Measurements from ENCODE around the gene PLA2G12A. TPM values are rescaled to one million over a fixed set of nuclear protein-coding genes. Genes with fewer than 3 reads are reported as not detected.

Gene PLA2G12A
- total RNA-seq, 1 experiment from 2014 or later = 47.3 TPM

GRCh38 chr4:109699553-109700225, 30.2 kb downstream of the PLA2G12A start:
- Histone ChIP-seq H2BK5ac (ENCODE audit: insufficient read length, low read length) (no peak overlapping the region), H3K4me1 (ENCODE audit: insufficient read depth, low read length) (no peaks in the 10 kb centered on the region; the same call in 1 of the 2 replicates), H3K23ac (ENCODE audit: insufficient read length, low read depth, low read length) (peak overlapping the region; percentile 55), H3K27ac (ENCODE audit: insufficient read length, low read depth, low read length) (no peak overlapping the region), H2BK20ac (ENCODE audit: low read depth, low read length, poor library complexity, severe bottlenecking) (no peak overlapping the region), H3K79me1 (ENCODE audit: insufficient read depth, low read depth, low read length, poor library complexity, severe bottlenecking) (no peaks in the 10 kb centered on the region), H3K27me3 (ENCODE audit: insufficient read depth, low read length) (no peaks in the 10 kb centered on the region), H3K9me3 (ENCODE audit: control insufficient read depth, low read depth, low read length) (no peaks in the 10 kb centered on the region), H4K8ac (replicated peaks; ENCODE audit: insufficient read length, low read depth, low read length) (no peak overlapping the region), H3K56ac (ENCODE audit: insufficient read length, low read depth, low read length) (no peak overlapping the region), H3K9ac (ENCODE audit: extremely low read depth, insufficient read length, low read length) (peak overlapping the region; percentile 18), H2BK120ac (ENCODE audit: low read depth, low read length, poor library complexity, severe bottlenecking) (no peak overlapping the region), H3K79me2 (ENCODE audit: insufficient read depth, low read length) (no peaks in the 10 kb centered on the region), H3T11ph (ENCODE audit: low read length) (no peak overlapping the region), H3K23me2 (ENCODE audit: insufficient read length, low read depth, low read length, poor library complexity, severe bottlenecking) (peaks cover 15% of the 10 kb centered on the region), H2BK12ac (ENCODE audit: insufficient read length, low read depth, low read length) (no peak overlapping the region), H3K18ac (ENCODE audit: insufficient read length, low read depth, low read length) (no peak overlapping the region), H3K4ac (ENCODE audit: low read depth, low read length) (no peak overlapping the region), H2AFZ (ENCODE audit: low read length) (no peak overlapping the region), H3K4me2 (ENCODE audit: insufficient read depth, insufficient read length, low read length) (no peak overlapping the region), H3K14ac (ENCODE audit: insufficient read depth, low read length) (no peak overlapping the region), H4K91ac (ENCODE audit: insufficient read length, low read depth, low read length) (no peak overlapping the region), H2BK15ac (ENCODE audit: low read depth, low read length) (no peak overlapping the region), H4K20me1 (ENCODE audit: control insufficient read depth, insufficient read depth, insufficient read length) (no peaks in the 10 kb centered on the region), H4K5ac (ENCODE audit: insufficient read length, low read depth, low read length) (no peak overlapping the region), H2AK5ac (ENCODE audit: insufficient read length, low read length) (no peak overlapping the region)
- no peaks in the 10 kb centered on the region; the same call in 1 of the 2 replicates for H3K27me3 Mint-ChIP-seq (ENCODE audit: low read depth)
- H3K9me3 Mint-ChIP-seq = 0 out of 5 replicates have a peak, but pooled peaks cover 0 to 2% of the 10 kb centered on the region in 2 experiments
- no peak for TF ChIP-seq CTCF (conservative IDR thresholded peaks at IDR 0.05)
- no peak overlapping the region for H3K4me3 Mint-ChIP-seq
- peaks cover 17 to 28% (median 27%) of the 10 kb centered on the region in 3 experiments for H3K36me3 Mint-ChIP-seq (ENCODE audit: insufficient read depth in 1 of 3, low read depth in 3 of 3)
- WGBS (ENCODE audit: extremely low coverage, insufficient read length, low lambda C conversion rate) = no CpG with 5 or more reads among the region's 8 CpGs
- H3K27ac Mint-ChIP-seq = no peak overlapping the region
- no peak for DNase-seq
- H3K4me1 Mint-ChIP-seq = peaks cover 18 to 23% of the 10 kb centered on the region in 2 experiments

All from H9 (cell line).